GM19035 (cell line): ENCODE measurements around the gene MXD3.
"Not testable (repeated sequence)": the region's sequence is repeated elsewhere in the genome, so short reads cannot be mapped to it uniquely, and the experiment has no call there.

Experiments used
- ATAC-seq: cut with Tn5 transposase; IDR thresholded peaks from one replicate; pipeline ENCODE4 v1.9.1; 2021; ENCODE audit not compliant: unreplicated experiment

Gene MXD3

GRCh38 chr5:177270653-177271052 is 41.0 kb downstream of the MXD3 start:
- ATAC-seq: no peak

DNA sequence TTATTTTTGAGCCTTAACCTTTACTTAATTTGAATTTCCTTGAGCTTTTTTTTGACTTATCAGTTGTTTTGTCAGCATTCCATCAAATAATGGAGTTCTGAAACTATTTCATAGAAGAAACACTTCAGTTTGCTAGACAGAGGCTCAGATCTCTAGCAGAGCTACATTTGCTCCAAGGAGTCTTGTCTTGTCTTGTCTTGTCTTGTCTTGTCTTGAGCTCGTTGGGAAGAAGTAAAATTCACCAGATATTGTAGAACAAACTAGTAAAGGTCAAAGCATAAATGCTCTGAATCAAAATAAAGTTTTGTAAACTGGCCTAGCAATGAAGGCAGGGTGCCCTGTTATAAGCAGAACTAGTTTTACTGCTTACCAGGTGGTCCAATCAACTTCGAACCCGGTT is 41.7 kb downstream of the MXD3 start:
- no peak for ATAC-seq

DNA sequence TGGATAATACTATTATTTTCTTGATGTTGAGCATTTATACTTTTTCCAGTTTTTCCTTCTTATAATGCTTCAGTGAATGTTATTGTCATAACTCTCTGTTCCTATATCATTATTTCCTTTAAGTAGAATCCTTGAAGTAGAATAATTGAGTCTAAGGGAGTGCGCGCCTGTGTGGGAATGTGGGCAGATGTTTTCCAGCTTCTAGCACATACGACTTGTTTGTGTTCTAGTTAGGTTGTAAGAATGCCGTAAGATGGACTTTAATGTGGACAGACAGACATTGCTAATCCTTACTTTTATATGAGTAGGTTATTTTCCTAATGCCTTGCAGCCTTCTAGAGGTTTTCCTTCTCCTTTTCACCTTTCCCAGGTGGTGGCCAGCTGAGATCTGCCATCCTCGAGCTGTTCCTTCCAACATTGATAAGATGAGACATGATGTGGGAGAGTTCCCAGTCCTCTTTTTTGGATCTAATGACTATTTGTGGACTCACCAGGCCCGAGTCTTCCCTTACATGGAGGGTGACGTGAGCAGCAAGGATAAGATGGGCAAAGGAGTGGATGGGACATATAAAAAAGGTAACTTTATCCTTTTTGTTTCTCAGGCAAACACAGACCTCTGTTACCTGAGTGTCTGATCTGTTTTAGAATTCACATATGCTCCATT is 42.3 kb downstream of the MXD3 start:
- no peak for ATAC-seq

GRCh38 chr5:177265395-177265794 is 46.3 kb downstream of the MXD3 start:
- ATAC-seq: no peak

DNA sequence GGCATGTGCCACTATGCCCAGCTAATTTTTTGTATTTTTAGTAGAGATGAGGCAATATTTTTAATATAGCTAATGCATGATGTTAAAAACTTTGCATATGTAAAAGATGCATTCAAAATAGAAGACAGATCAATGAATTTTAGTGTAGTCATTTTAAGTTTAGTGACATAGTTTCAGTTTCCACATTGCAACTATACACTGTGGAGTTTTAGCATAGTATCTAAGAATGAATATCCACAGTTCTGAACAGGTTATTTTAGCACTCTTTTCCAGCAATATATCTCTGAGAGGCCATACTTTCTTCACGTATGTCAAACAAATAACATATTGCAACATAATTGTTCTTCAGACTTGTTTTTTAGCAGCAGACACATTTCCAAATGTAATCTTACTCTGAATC is 47.5 kb downstream of the MXD3 start:
- no peak for ATAC-seq

- ATAC-seq: no peak
Observed at GRCh38 chr5:177261510-177261909, 50.2 kb downstream of the MXD3 start.

- no peak for ATAC-seq
Observed at GRCh38 chr5:177260961-177261360, 50.7 kb downstream of the MXD3 start.

GRCh38 chr5:177258711-177259110 is 53.0 kb downstream of the MXD3 start:
- ATAC-seq: not testable (repeated sequence)
